Ammon's horn (tissue), 1 donor: ENCODE results near the gene WASHC4.

Experiments
- DNase-seq: peaks from one replicate; pipeline ENCODE4 v3.0.0-alpha.2; 2016; ENCODE audit warnings: low spot score

The WASHC4 gene

DNA sequence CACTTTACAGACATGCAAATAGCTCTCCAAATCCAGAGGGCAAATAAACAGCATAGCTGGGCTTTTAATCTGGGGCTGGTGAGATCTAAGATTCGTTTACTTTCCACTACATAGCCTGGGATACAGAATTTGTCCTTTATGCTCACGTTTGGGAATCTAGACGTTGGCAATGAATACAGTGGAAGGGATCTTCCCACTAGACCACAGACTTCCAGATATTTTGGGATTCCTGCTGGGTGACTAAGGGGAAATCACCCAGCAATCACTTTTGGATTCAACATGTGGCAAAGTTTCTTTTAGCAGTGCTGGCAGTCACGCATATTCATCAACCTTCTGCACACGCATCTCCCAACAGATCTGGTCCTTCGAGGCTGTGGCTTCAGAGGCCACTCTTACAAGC, 104.9 kb downstream of the WASHC4 start:
- DNase-seq, result no peak

DNA sequence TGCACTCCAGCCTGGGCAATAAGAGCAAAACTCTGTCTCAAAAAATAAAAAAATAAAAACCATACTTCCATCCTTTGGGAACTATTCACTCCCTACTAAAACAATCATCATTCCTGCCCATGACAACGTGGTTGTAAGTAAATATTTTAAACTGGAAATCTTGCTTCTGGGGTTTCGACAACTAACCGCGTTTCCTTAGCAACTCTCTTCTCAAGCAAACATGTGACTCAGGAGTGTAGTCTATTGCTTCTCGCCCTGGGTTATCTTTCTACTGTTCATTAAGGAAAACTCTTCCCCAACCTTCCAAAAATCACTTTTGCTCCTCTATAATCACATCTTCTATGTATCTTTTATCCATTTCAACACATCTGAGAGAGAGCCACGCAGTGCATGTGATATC, 106.6 kb downstream of the WASHC4 start:
- DNase-seq, result no peak

DNA sequence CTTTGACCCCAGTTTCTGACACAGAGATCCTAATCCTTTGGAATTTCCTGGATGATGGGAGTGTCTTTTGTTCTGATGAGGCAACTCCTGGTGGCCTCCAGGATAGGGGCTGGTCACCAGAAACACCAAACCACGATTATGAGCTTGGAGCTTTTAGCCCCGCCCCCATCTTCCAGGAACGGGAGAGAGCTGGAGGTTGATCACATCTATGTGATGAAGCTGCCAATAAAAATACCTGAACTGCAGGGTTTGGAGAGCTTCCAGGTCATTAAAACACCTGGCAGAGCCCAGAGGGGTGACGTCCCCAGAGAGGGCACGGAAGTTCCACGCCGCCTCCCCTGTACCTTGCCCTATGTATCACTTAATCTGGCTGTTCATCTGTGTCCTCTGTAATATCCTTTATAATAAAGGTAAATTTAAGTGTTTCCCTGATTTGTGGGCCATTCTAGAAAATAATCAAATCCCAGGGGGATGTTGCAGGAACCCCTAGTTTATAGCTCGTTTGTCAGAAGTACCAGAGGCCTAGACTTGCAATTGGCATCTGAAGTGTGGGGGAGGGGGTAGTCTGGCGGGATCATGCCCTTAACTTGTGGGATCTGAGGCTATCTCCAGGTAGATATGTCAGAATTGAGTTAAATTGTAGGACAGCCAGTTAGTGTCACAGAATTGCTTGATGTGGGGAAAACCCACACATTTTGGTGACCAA, 107.3 kb downstream of the WASHC4 start:
- DNase-seq, result no peak

DNA sequence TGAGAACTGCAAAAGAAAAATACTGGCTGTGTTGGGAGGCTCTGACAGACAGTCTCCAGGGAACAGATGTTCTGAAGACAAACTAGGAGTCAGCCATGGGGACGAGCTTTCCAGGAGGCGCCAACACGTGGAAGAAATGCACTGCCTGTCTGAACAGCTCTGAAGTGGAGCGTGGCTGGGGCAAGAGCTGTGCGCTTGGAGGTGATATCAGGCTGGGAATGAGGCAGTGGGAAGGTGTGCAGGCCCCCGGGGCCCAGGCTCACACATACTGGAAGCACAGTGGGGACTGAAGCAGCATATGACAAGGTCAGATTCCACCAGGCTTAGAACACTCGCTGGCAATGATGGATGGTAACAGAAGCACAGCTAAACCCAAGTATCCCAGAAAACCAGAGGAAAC, 110.9 kb downstream of the WASHC4 start:
- DNase-seq, result peak; percentile 38
